C4-2B (cell line): ENCODE results near the gene SEMA5A.

Experiments
- CTCF ChIP-seq: fragments of 450-650 bp; conservative IDR thresholded peaks from 2 replicates; pipeline ENCODE4 v1.5.1; 2017; ENCODE audit warnings: mild to moderate bottlenecking
- ZFX ChIP-seq: fragments of 450-650 bp; IDR thresholded peaks from 2 replicates; pipeline ENCODE4 v1.6.1; 2017

DNA sequence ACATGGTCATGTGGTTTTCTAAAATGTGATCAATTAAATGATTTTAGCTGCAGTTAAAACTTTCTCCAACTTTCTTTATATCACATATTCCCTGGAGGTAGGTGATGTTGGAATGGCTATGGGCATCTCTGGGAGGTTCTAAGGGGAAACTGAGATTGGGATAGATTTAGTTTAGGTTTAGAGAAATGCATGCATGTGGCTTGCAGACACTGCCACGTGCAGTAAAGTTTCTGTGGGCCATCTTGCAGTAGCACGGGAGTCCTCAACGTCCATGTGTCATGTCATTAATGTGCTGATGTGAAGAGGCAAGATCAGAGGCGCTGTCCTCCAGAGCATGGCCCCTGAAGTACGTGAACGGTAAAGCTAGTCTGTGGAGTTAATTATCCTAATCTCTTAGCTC lies 532.7 kb downstream of the SEMA5A start:
- no peak for TF ChIP-seq CTCF
- TF ChIP-seq ZFX = no peak
